ENCODE measurements around the gene CCDC78. TPM values are rescaled to one million over a fixed set of nuclear protein-coding genes. Genes with fewer than 3 reads are reported as not detected.

CCDC78 gene
- total RNA-seq, 1 experiment from 2014 or later: 20.2 TPM

DNA sequence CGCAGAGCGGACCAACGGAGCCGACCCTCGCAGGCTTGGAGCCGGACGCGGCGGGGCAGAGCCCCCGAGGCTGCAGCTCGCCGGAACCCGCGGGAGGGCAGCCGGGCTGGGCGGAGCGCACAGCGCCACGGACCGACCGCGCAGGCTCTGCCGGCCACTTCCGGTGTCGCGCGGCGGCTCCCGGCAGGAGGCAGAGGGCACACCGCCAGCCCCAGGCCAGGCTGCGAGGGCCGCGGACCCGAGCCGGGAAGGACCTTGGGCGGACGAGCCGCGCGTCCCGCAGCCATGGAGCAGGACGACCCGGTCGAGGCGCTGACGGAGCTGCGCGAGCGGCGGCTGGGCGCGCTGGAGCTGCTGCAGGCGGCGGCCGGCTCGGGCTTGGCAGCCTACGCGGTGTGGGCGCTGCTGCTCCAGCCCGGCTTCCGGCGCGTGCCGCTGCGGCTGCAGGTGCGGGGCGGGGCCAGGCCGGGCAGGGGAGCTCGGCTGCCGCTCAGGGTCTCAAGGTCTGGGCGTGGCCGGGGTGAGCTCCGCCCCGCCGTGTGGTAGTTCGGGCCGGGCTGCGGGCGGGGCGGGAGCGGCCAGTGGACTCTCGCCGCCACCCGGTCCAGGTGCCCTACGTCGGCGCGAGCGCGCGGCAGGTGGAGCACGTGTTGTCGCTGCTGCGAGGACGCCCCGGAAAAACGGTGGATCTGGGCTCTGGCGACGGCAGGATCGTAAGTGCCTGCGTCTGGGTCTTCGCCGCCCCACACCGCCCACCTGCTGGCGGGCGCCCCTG, 5.1 kb downstream of the CCDC78 start, which contains the start of gene ANTKMT (continued):
- TF ChIP-seq, protein P1, sequence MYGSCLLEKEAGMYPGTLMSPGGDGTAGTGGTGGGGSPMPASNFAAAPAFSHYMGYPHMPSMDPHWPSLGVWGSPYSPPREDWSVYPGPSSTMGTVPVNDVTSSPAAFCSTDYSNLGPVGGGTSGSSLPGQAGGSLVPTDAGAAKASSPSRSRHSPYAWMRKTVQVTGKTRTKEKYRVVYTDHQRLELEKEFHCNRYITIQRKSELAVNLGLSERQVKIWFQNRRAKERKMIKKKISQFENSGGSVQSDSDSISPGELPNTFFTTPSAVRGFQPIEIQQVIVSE (CRISPR knock-in tag; IDR thresholded peaks at IDR 0.05; ENCODE audit: borderline replicate concordance): no peak
- TF ChIP-seq ZNF671 (CRISPR knock-in tag; IDR thresholded peaks at IDR 0.05) (no peak), NFATC4 (CRISPR knock-in tag; IDR thresholded peaks at IDR 0.05) (0 out of 2 replicates have a peak, but pooled peaks have one; percentile 61), CREB1 (CRISPR knock-in tag; IDR thresholded peaks at IDR 0.05) (peak; percentile 92), ZNF416 (CRISPR knock-in tag; IDR thresholded peaks at IDR 0.05) (peak; percentile 53; the same call in 1 of the 2 replicates), FOXK1 (CRISPR knock-in tag; IDR thresholded peaks at IDR 0.05) (peak; percentile 85), ZNF219 (CRISPR knock-in tag; IDR thresholded peaks at IDR 0.05; ENCODE audit: borderline replicate concordance) (peak; percentile 86; the same call in 1 of the 2 replicates), HMGA2 (CRISPR knock-in tag; IDR thresholded peaks at IDR 0.05) (no peak), JUN (CRISPR knock-in tag; IDR thresholded peaks at IDR 0.05) (no peak; the same call in none of the 2 replicates), MXD4 (CRISPR knock-in tag; IDR thresholded peaks at IDR 0.05; ENCODE audit: borderline replicate concordance) (no peak), ETV6 (CRISPR knock-in tag; IDR thresholded peaks at IDR 0.05) (peak; percentile 85), TEAD4 (CRISPR knock-in tag; IDR thresholded peaks at IDR 0.05) (peak; percentile 88; the same call in 1 of the 2 replicates), NR3C1 (CRISPR knock-in tag; conservative IDR thresholded peaks at IDR 0.05; ENCODE audit: low read depth) (peak; percentile 98; the same call in 1 of the 2 replicates), SP1 (CRISPR knock-in tag; conservative IDR thresholded peaks at IDR 0.05) (peak; percentile 91), FOXP1 (CRISPR knock-in tag; IDR thresholded peaks at IDR 0.05; ENCODE audit: borderline replicate concordance) (peak; percentile 97), ZNF232 (CRISPR knock-in tag; IDR thresholded peaks at IDR 0.05) (peak; percentile 97), IRF2 (CRISPR knock-in tag; IDR thresholded peaks at IDR 0.05; ENCODE audit: borderline replicate concordance, low read depth) (no peak), MYBL2 (CRISPR knock-in tag; IDR thresholded peaks at IDR 0.05) (peak; percentile 73; the same call in 1 of the 2 replicates), GTF2I (CRISPR knock-in tag; conservative IDR thresholded peaks at IDR 0.05) (no peak), NR1H2 (CRISPR knock-in tag; IDR thresholded peaks at IDR 0.05) (no peak), TEAD1 (CRISPR knock-in tag; IDR thresholded peaks at IDR 0.05) (peak; percentile 15; the same call in 1 of the 2 replicates)
- TF ChIP-seq, protein P2, sequence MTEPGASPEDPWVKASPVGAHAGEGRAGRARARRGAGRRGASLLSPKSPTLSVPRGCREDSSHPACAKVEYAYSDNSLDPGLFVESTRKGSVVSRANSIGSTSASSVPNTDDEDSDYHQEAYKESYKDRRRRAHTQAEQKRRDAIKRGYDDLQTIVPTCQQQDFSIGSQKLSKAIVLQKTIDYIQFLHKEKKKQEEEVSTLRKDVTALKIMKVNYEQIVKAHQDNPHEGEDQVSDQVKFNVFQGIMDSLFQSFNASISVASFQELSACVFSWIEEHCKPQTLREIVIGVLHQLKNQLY (CRISPR knock-in tag; IDR thresholded peaks at IDR 0.05): peak; percentile 76; the same call in 1 of the 2 replicates
- TF ChIP-seq, protein P3, sequence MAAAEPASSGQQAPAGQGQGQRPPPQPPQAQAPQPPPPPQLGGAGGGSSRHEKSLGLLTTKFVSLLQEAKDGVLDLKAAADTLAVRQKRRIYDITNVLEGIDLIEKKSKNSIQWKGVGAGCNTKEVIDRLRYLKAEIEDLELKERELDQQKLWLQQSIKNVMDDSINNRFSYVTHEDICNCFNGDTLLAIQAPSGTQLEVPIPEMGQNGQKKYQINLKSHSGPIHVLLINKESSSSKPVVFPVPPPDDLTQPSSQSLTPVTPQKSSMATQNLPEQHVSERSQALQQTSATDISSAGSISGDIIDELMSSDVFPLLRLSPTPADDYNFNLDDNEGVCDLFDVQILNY (CRISPR knock-in tag; IDR thresholded peaks at IDR 0.05): peak; percentile 72; the same call in 1 of the 2 replicates
- TF ChIP-seq, protein P4, sequence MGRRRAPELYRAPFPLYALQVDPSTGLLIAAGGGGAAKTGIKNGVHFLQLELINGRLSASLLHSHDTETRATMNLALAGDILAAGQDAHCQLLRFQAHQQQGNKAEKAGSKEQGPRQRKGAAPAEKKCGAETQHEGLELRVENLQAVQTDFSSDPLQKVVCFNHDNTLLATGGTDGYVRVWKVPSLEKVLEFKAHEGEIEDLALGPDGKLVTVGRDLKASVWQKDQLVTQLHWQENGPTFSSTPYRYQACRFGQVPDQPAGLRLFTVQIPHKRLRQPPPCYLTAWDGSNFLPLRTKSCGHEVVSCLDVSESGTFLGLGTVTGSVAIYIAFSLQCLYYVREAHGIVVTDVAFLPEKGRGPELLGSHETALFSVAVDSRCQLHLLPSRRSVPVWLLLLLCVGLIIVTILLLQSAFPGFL (CRISPR knock-in tag; IDR thresholded peaks at IDR 0.05; ENCODE audit: borderline replicate concordance): peak; percentile 90
- TF ChIP-seq, protein P5, sequence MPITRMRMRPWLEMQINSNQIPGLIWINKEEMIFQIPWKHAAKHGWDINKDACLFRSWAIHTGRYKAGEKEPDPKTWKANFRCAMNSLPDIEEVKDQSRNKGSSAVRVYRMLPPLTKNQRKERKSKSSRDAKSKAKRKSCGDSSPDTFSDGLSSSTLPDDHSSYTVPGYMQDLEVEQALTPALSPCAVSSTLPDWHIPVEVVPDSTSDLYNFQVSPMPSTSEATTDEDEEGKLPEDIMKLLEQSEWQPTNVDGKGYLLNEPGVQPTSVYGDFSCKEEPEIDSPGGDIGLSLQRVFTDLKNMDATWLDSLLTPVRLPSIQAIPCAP (CRISPR knock-in tag; IDR thresholded peaks at IDR 0.05): peak; percentile 89
- TF ChIP-seq, protein P6, sequence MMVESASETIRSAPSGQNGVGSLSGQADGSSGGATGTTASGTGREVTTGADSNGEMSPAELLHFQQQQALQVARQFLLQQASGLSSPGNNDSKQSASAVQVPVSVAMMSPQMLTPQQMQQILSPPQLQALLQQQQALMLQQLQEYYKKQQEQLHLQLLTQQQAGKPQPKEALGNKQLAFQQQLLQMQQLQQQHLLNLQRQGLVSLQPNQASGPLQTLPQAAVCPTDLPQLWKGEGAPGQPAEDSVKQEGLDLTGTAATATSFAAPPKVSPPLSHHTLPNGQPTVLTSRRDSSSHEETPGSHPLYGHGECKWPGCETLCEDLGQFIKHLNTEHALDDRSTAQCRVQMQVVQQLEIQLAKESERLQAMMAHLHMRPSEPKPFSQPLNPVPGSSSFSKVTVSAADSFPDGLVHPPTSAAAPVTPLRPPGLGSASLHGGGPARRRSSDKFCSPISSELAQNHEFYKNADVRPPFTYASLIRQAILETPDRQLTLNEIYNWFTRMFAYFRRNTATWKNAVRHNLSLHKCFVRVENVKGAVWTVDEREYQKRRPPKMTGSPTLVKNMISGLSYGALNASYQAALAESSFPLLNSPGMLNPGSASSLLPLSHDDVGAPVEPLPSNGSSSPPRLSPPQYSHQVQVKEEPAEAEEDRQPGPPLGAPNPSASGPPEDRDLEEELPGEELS (CRISPR knock-in tag; IDR thresholded peaks at IDR 0.05): peak; percentile 89
- TF ChIP-seq, protein P7, sequence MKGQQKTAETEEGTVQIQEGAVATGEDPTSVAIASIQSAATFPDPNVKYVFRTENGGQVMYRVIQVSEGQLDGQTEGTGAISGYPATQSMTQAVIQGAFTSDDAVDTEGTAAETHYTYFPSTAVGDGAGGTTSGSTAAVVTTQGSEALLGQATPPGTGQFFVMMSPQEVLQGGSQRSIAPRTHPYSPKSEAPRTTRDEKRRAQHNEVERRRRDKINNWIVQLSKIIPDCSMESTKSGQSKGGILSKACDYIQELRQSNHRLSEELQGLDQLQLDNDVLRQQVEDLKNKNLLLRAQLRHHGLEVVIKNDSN (CRISPR knock-in tag; IDR thresholded peaks at IDR 0.05): peak; percentile 80; the same call in 1 of the 2 replicates
- TF ChIP-seq, protein P8, sequence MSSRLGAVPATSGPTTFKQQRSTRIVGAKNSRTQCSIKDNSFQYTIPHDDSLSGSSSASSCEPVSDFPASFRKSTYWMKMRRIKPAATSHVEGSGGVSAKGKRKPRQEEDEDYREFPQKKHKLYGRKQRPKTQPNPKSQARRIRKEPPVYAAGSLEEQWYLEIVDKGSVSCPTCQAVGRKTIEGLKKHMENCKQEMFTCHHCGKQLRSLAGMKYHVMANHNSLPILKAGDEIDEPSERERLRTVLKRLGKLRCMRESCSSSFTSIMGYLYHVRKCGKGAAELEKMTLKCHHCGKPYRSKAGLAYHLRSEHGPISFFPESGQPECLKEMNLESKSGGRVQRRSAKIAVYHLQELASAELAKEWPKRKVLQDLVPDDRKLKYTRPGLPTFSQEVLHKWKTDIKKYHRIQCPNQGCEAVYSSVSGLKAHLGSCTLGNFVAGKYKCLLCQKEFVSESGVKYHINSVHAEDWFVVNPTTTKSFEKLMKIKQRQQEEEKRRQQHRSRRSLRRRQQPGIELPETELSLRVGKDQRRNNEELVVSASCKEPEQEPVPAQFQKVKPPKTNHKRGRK (CRISPR knock-in tag; IDR thresholded peaks at IDR 0.05; ENCODE audit: borderline replicate concordance): no peak
- TF ChIP-seq, protein P9, sequence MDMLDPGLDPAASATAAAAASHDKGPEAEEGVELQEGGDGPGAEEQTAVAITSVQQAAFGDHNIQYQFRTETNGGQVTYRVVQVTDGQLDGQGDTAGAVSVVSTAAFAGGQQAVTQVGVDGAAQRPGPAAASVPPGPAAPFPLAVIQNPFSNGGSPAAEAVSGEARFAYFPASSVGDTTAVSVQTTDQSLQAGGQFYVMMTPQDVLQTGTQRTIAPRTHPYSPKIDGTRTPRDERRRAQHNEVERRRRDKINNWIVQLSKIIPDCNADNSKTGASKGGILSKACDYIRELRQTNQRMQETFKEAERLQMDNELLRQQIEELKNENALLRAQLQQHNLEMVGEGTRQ (CRISPR knock-in tag; IDR thresholded peaks at IDR 0.05): peak; percentile 66

All from WTC11 (cell line).